NB4 (cell line): ENCODE results near the gene JAZF1.

ENCODE experiments used
- DNase-seq: peaks from one replicate; pipeline ENCODE4 v3.0.0; 2010; ENCODE audit warnings: low read depth
- H3K4me3 ChIP-seq: one replicate; pipeline ENCODE4 v1.5.1; 2011; ENCODE audit warnings: mild to moderate bottlenecking, low read depth, low read length, moderate library complexity
- MYC ChIP-seq: IDR thresholded peaks from 2 replicates; pipeline ENCODE4 v1.6.1; 2011; ENCODE audit warnings: low read depth, low read length
- POLR2A ChIP-seq: IDR thresholded peaks from 2 replicates; pipeline ENCODE4 v1.6.1; 2011; ENCODE audit warnings: mild to moderate bottlenecking; ENCODE audit not compliant: insufficient read length; ENCODE audit errors: extremely low read depth
- TF ChIP-seq, protein P1 (sequence below): IDR thresholded peaks from one replicate; pipeline ENCODE4 v1.5.1; 2012; ENCODE audit warnings: low read depth, low read length
- TF ChIP-seq, protein P2 (sequence below): IDR thresholded peaks from 2 replicates; pipeline ENCODE4 v1.6.1; 2011; ENCODE audit warnings: low read depth, low read length

Gene JAZF1

DNA sequence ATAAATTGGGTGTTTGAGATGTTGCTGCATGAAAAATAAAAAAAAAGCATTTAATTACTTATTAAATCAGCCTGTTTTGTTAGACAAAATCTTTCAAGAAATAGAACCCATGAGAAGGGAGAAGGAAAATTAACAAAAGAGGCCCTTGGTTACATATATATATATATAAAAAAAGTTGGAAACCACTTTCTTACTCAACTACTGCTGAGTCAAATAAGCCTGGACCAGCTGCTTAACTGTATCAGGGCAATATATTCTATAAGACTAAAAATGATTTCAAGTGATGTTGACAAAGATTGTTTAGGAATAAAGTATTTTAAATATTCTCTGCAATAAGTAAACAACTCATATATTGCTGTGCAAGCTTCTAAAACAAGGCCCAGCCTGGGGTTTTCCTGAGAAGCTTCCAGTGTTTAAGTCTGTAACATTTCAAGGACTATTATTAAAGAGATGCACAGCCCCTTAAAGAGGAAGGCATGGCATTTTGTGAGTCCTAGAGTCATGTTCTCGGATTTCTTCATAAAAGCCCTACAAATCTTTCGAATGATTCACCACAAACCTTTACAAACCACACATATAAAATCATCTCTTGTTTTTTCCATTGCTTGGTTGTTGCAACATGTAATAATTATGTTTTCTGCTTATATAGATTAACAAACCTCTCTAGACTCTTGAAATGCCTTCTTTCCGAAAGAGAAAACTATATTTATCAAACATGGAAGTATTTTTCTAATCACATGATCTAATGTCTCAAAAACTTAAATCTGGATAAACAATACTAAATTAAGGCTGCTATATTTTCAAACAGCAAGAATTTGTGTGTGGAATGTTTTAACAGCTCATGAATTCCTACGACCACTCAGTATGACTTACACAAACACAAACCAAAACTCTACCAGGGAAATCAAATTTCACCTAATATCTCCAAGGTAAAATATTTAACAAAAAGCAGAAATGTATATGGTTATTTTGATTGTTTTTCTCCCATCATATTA, 14.3 kb downstream of the JAZF1 start:
- no peak overlapping the region for H3K4me3 ChIP-seq
- peak; percentile 34 for DNase-seq
- no peak for TF ChIP-seq MYC
- TF ChIP-seq, protein P1, sequence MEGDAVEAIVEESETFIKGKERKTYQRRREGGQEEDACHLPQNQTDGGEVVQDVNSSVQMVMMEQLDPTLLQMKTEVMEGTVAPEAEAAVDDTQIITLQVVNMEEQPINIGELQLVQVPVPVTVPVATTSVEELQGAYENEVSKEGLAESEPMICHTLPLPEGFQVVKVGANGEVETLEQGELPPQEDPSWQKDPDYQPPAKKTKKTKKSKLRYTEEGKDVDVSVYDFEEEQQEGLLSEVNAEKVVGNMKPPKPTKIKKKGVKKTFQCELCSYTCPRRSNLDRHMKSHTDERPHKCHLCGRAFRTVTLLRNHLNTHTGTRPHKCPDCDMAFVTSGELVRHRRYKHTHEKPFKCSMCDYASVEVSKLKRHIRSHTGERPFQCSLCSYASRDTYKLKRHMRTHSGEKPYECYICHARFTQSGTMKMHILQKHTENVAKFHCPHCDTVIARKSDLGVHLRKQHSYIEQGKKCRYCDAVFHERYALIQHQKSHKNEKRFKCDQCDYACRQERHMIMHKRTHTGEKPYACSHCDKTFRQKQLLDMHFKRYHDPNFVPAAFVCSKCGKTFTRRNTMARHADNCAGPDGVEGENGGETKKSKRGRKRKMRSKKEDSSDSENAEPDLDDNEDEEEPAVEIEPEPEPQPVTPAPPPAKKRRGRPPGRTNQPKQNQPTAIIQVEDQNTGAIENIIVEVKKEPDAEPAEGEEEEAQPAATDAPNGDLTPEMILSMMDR = no peak
- TF ChIP-seq, protein P2, sequence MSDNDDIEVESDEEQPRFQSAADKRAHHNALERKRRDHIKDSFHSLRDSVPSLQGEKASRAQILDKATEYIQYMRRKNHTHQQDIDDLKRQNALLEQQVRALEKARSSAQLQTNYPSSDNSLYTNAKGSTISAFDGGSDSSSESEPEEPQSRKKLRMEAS = no peak
- TF ChIP-seq POLR2A = no peak

DNA sequence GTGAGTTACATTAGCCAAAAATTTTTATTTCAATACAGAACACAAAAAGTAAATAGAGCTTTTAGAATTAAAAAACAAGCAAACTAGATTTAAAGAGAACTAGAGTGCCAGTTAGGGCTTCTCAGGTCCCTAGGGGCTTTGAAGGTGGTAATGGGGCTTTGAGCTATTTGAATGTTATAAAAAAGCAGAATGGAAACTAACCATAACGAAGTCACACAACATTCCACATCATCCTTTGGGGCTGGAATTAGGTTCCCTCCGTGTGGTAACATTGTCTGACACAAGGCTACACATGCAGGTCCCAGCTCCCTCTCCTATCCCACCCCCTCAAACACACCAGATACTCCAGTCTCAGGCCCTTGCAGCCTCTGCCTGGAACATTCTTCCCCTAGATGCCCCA, 15.3 kb downstream of the JAZF1 start:
- no peak for TF ChIP-seq MYC
- no peak for TF ChIP-seq POLR2A
- TF ChIP-seq, protein P1 = no peak
- TF ChIP-seq, protein P2 = no peak
- no peak overlapping the region for H3K4me3 ChIP-seq
- no peak for DNase-seq

DNA sequence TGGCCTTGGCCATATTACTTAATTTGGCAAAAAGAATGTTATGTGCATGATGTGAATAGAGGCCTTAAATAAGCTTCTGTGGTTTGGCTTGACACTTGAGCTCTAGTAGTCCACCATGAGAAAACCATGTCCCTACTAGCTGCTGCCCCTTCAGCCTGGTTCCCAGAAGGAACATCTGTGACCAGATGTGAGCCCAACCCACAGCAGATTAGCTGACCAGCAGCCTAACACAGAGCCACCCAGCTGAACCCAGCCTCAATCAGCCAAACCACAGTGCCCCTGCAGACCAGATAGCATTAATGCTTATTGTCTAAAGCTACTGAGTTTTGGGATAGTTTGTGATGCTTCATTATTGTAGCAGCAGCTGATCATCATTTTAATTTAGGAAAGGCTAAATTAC, 16.6 kb downstream of the JAZF1 start:
- TF ChIP-seq, protein P2 = no peak
- no peak for TF ChIP-seq POLR2A
- TF ChIP-seq MYC = no peak
- H3K4me3 ChIP-seq = no peak overlapping the region
- no peak for DNase-seq

DNA sequence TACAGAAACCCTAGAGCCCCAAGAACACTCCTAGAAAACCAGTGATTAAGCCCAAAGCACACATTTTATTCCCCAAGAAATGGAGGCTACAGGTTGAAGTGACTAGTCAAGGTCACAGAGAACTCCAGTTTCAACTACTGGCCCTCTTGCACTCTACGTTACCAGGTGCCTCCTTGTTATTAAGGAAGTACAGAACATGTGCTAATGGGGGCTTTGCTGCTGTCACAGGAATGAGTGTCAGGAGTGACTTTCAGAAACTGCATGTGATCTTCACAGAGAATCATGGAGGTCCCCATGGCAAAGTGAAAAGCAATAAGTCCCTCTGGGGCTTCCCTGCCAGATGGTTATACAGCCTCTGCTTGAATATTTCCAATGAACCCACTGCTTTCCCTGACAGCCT, 19.3 kb downstream of the JAZF1 start:
- DNase-seq = no peak
- TF ChIP-seq MYC (no peak), POLR2A (no peak)
- TF ChIP-seq, protein P2 = peak; percentile 32; the same call in 1 of the 2 replicates
- TF ChIP-seq, protein P1 = no peak
- H3K4me3 ChIP-seq = no peak overlapping the region

DNA sequence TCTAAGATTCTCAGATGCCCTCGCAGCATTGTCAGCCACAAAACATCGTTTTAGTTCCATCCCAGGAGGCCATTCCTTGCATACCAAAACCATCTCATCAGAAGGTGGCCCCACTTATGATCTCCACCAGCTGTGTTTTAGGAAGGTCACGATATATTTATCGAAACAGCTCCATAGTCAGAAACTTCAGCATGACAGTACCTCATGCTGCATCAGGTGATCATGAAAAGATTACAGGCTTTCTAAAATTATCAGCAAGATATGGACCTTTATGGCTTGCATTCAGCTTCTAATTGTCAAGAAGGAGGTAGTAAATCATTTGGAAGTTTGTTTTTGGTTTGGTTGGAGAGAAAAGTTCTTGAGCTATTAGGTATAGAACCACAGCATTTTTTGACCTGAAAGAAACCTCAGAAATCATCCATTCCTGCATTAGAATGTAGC, 20.0 kb downstream of the JAZF1 start:
- DNase-seq = no peak
- TF ChIP-seq, protein P1 = no peak
- TF ChIP-seq, protein P2 = no peak
- TF ChIP-seq MYC (no peak), POLR2A (no peak)
- no peak overlapping the region for H3K4me3 ChIP-seq

DNA sequence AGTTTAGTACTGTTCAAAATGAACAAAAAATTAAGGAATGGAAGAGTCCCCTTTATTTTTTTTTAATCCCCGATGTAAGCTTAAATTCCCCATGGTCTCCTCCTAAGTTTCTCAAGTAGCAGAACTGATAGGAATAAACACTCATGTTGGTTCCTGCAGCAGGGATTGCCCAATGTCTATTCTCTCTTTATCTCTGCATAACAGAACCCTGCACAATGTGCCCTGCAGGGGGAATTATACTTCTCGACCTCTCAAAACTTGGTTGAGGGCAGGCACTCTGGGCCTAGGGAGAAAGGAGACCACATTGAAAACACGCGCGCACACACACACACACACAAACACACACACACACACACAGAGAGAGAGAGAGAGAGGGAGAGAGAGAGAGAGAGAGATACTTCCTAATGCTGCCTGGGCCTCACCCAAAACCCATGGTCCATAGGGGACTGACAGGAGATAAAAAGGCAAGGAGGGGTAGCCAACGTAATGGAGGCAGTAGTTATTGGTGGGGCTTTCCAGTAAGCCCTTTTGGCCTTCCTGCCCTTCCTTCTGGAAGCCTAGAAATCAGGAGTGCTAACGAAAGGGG, 22.7 kb downstream of the JAZF1 start:
- H3K4me3 ChIP-seq = no peak overlapping the region
- TF ChIP-seq, protein P1 = no peak
- TF ChIP-seq, protein P2 = no peak
- TF ChIP-seq POLR2A (no peak), MYC (no peak)
- DNase-seq = peak; percentile 72
